ENCODE results near the gene RPL32. TPM values are rescaled to one million over a fixed set of nuclear protein-coding genes. Genes with fewer than 3 reads are reported as not detected.
"Not testable (repeated sequence)": the region's sequence is repeated elsewhere in the genome, so short reads cannot be mapped to it uniquely, and the experiment has no call there.

The RPL32 gene
- total and polyA plus RNA-seq, 4 donors: 1,163 to 3,171 (median 1,500) TPM

- no peak for TF ChIP-seq CTCF (IDR thresholded peaks at IDR 0.05; ENCODE audit: control extremely low read depth, extremely low read depth)
- peaks cover 0 to 2% (median 0%) of the 10 kb centered on the region in 4 donors for H3K9me3 ChIP-seq (ENCODE audit: control insufficient read depth in 4 of 4, insufficient read depth in 3 of 4, low read length in 3 of 4)
- WGBS, 2 donors: 89 to 94% methylated on average over 5 of the region's 5 CpGs
- H3K27me3 ChIP-seq (ENCODE audit: control insufficient read depth in 3 of 3, insufficient read depth in 3 of 3, low read length in 2 of 3): no peaks in the 10 kb centered on the region
- no peaks in the 10 kb centered on the region for H3K36me3 ChIP-seq (ENCODE audit: control insufficient read depth in 4 of 4, insufficient read depth in 4 of 4, low read length in 4 of 4)
- H3K9ac ChIP-seq (ENCODE audit: insufficient read depth in 1 of 2, low read length in 2 of 2): no peak overlapping the region
- no peak for DNase-seq
- no peak overlapping the region for H3K27ac ChIP-seq (ENCODE audit: low read depth in 1 of 2, low read length in 1 of 2)
- H3K4me3 ChIP-seq: no peak overlapping the region
- H3K4me1 ChIP-seq (ENCODE audit: control insufficient read depth in 5 of 5, insufficient read depth in 5 of 5, low read length in 5 of 5): no peaks in the 10 kb centered on the region
- ATAC-seq (ENCODE audit: insufficient read depth, low FRiP score): no peak
Measured at GRCh38 chr3:12856626-12857025, 15.3 kb upstream of the RPL32 start.

GRCh38 chr3:12854565-12854964 lies 13.2 kb upstream of the RPL32 start:
- no peak overlapping the region for H3K9ac ChIP-seq (ENCODE audit: insufficient read depth in 1 of 2, low read length in 2 of 2)
- WGBS, 2 donors: 89 to 96% methylated on average over 4 of the region's 4 CpGs
- no peak for DNase-seq
- no peak for TF ChIP-seq CTCF (IDR thresholded peaks at IDR 0.05; ENCODE audit: control extremely low read depth, extremely low read depth)
- H3K4me1 ChIP-seq (ENCODE audit: control insufficient read depth in 5 of 5, insufficient read depth in 5 of 5, low read length in 5 of 5): no peaks in the 10 kb centered on the region
- no peaks in the 10 kb centered on the region for H3K36me3 ChIP-seq (ENCODE audit: control insufficient read depth in 4 of 4, insufficient read depth in 4 of 4, low read length in 4 of 4)
- H3K9me3 ChIP-seq (ENCODE audit: control insufficient read depth in 4 of 4, insufficient read depth in 3 of 4, low read length in 3 of 4): peaks cover 0 to 2% (median 0%) of the 10 kb centered on the region in 4 donors
- no peak overlapping the region for H3K4me3 ChIP-seq
- no peaks in the 10 kb centered on the region for H3K27me3 ChIP-seq (ENCODE audit: control insufficient read depth in 3 of 3, insufficient read depth in 3 of 3, low read length in 2 of 3)
- no peak overlapping the region for H3K27ac ChIP-seq (ENCODE audit: low read depth in 1 of 2, low read length in 1 of 2)
- ATAC-seq (ENCODE audit: insufficient read depth, low FRiP score): no peak

- not testable (repeated sequence) for H3K9ac ChIP-seq (ENCODE audit: insufficient read depth in 1 of 2, low read length in 2 of 2); H3K27ac ChIP-seq (ENCODE audit: low read depth in 1 of 2, low read length in 1 of 2); H3K9me3 ChIP-seq (ENCODE audit: control insufficient read depth in 4 of 4, insufficient read depth in 3 of 4, low read length in 3 of 4); H3K4me1 ChIP-seq (ENCODE audit: control insufficient read depth in 5 of 5, insufficient read depth in 5 of 5, low read length in 5 of 5); H3K27me3 ChIP-seq (ENCODE audit: control insufficient read depth in 3 of 3, insufficient read depth in 3 of 3, low read length in 2 of 3); H3K4me3 ChIP-seq; H3K36me3 ChIP-seq (ENCODE audit: control insufficient read depth in 4 of 4, insufficient read depth in 4 of 4, low read length in 4 of 4); ATAC-seq (ENCODE audit: insufficient read depth, low FRiP score); DNase-seq
- 51 to 60% methylated on average over 2 of the region's 2 CpGs for WGBS, 2 donors
Measured at GRCh38 chr3:12853847-12854246, 12.5 kb upstream of the RPL32 start.

GRCh38 chr3:12852201-12852600 lies 10.8 kb upstream of the RPL32 start:
- Histone ChIP-seq H3K4me1 (ENCODE audit: control insufficient read depth in 5 of 5, insufficient read depth in 5 of 5, low read length in 5 of 5) (no peaks in the 10 kb centered on the region), H3K36me3 (ENCODE audit: control insufficient read depth in 4 of 4, insufficient read depth in 4 of 4, low read length in 4 of 4) (no peaks in the 10 kb centered on the region), H3K27me3 (ENCODE audit: control insufficient read depth in 3 of 3, insufficient read depth in 3 of 3, low read length in 2 of 3) (no peaks in the 10 kb centered on the region), H3K9ac (ENCODE audit: insufficient read depth in 1 of 2, low read length in 2 of 2) (no peak overlapping the region), H3K9me3 (ENCODE audit: control insufficient read depth in 4 of 4, insufficient read depth in 3 of 4, low read length in 3 of 4) (peaks cover 0 to 2% (median 0%) of the 10 kb centered on the region in 4 donors), H3K27ac (ENCODE audit: low read depth in 1 of 2, low read length in 1 of 2) (no peak overlapping the region), H3K4me3 (no peak overlapping the region)
- no peak for DNase-seq
- no peak for ATAC-seq (ENCODE audit: insufficient read depth, low FRiP score)
- WGBS, 2 donors: 84 to 89% methylated on average over 3 of the region's 3 CpGs
- no peak for TF ChIP-seq CTCF (IDR thresholded peaks at IDR 0.05; ENCODE audit: control extremely low read depth, extremely low read depth)

Data from lung (tissue), 12 donors.